Gastroesophageal sphincter (tissue), 3 donors: ENCODE measurements around the gene MDM1.

Source experiments
- EP300 ChIP-seq: sonication (generic); formaldehyde crosslinking; IDR thresholded peaks from one replicate; pipeline ENCODE4 v1.6.1; 2017; ENCODE audit warnings: antibody characterized with exemption, mild to moderate bottlenecking
- POLR2A ChIP-seq, 2 donors: fragments of 450-650 bp; IDR thresholded peaks; one replicate each; pipeline ENCODE4 v1.6.1; 2017; ENCODE audit warnings: antibody characterized with exemption in 2 of 2, mild to moderate bottlenecking in 2 of 2, moderate library complexity in 1 of 2
- TF ChIP-seq, protein P1 (sequence below), 4 experiments: fragments of 200-600 bp in 2 of 4; fragments of 450-650 bp in 2 of 4; sonication (generic) in 1 of 4; IDR thresholded peaks; one replicate each; pipeline ENCODE4 v1.5.1; 2017 to 2019; ENCODE audit warnings: antibody characterized with exemption in 4 of 4, mild to moderate bottlenecking in 2 of 4, moderate library complexity in 2 of 4

DNA sequence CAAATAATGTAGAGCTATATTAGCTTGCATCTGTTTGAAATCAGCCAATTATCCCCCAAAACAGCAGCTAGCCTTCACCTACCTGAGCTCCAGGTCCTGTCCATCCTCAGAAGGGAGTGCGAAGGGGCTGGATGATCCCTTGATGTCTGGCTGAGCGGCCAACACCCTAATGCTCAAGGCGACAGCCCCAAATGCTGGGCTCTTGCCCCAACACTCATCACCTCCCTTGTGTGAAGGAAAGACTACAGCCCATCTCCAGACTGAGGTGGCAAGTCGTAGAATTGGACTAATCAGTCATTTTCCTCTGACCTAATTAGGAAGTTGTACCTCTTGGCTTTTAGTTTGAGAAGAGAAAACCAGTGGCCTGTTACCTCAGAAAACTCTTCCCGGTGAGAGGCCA lies 16.3 kb upstream of the MDM1 start:
- TF ChIP-seq, protein P1, sequence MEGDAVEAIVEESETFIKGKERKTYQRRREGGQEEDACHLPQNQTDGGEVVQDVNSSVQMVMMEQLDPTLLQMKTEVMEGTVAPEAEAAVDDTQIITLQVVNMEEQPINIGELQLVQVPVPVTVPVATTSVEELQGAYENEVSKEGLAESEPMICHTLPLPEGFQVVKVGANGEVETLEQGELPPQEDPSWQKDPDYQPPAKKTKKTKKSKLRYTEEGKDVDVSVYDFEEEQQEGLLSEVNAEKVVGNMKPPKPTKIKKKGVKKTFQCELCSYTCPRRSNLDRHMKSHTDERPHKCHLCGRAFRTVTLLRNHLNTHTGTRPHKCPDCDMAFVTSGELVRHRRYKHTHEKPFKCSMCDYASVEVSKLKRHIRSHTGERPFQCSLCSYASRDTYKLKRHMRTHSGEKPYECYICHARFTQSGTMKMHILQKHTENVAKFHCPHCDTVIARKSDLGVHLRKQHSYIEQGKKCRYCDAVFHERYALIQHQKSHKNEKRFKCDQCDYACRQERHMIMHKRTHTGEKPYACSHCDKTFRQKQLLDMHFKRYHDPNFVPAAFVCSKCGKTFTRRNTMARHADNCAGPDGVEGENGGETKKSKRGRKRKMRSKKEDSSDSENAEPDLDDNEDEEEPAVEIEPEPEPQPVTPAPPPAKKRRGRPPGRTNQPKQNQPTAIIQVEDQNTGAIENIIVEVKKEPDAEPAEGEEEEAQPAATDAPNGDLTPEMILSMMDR (IDR thresholded peaks at IDR 0.05) = no peak
- no peak for TF ChIP-seq POLR2A (IDR thresholded peaks at IDR 0.05)
- TF ChIP-seq EP300 = no peak
